ENCODE data around the gene CLEC16A.

CLEC16A gene

GRCh38 chr16:11128211-11129141 lies 184.1 kb downstream of the CLEC16A start:
- DNase-seq: no peak

GRCh38 chr16:11129378-11129781 lies 185.0 kb downstream of the CLEC16A start:
- DNase-seq: no peak

- no peak for DNase-seq
Measured at GRCh38 chr16:11130978-11131665, 186.8 kb downstream of the CLEC16A start.

- no peak for DNase-seq
Measured at GRCh38 chr16:11131706-11132105, 187.3 kb downstream of the CLEC16A start.

- DNase-seq: no peak
Measured at GRCh38 chr16:11133344-11133943, 189.1 kb downstream of the CLEC16A start.

- DNase-seq: no peak
Measured at GRCh38 chr16:11134722-11135463, 190.5 kb downstream of the CLEC16A start.

GRCh38 chr16:11135464-11135973 lies 191.2 kb downstream of the CLEC16A start:
- no peak for DNase-seq

- DNase-seq: no peak
Measured at GRCh38 chr16:11136600-11136999, 192.2 kb downstream of the CLEC16A start.

GRCh38 chr16:11138022-11138768 lies 193.8 kb downstream of the CLEC16A start:
- peak in 1 of 2 experiments; percentile 2 for DNase-seq

GRCh38 chr16:11138769-11139325 lies 194.5 kb downstream of the CLEC16A start:
- no peak for DNase-seq

GRCh38 chr16:11139326-11140097 lies 195.1 kb downstream of the CLEC16A start:
- no peak for DNase-seq

- DNase-seq: no peak
Measured at GRCh38 chr16:11140098-11140375, 195.7 kb downstream of the CLEC16A start.

GRCh38 chr16:11140466-11140865 lies 196.1 kb downstream of the CLEC16A start:
- no peak for DNase-seq

GRCh38 chr16:11140867-11141266 lies 196.5 kb downstream of the CLEC16A start:
- DNase-seq: no peak

GRCh38 chr16:11141409-11142260 lies 197.3 kb downstream of the CLEC16A start:
- no peak for DNase-seq

GRCh38 chr16:11142261-11142630 lies 197.9 kb downstream of the CLEC16A start:
- DNase-seq: no peak

GRCh38 chr16:11142951-11143350 lies 198.6 kb downstream of the CLEC16A start:
- no peak for DNase-seq

- peak in 1 of 2 experiments; percentile 34 for DNase-seq
Measured at GRCh38 chr16:11143372-11144035, 199.1 kb downstream of the CLEC16A start.

GRCh38 chr16:11144122-11144521 lies 199.8 kb downstream of the CLEC16A start:
- no peak for DNase-seq

Data from NCI-H526 (cell line).